ENCODE data around the gene CYP2U1.
A peak's percentile ranks its signal among the peaks of the same experiment; 100 is the strongest.
"Not testable (repeated sequence)": the region's sequence is repeated elsewhere in the genome, so short reads cannot be mapped to it uniquely, and the experiment has no call there.

The CYP2U1 gene

GRCh38 chr4:107930821-107931774 lies at the start of gene CYP2U1:
TSS of gene CYP2U1 (plus strand) at chr4:107931549. CDS start at chr4:107931644, 95 bp downstream.
- peak; percentile 81 for DNase-seq
- in situ Hi-C loops (cut with HindIII; ENCODE audit: low pct_ligation_motif_present, low pct_unique_long_range_greater_than_20kb, low sequenced_read_pairs): no loop called here

GRCh38 chr4:107885865-107886264 lies 45.5 kb upstream of the CYP2U1 start:
- in situ Hi-C loops (cut with HindIII; ENCODE audit: low pct_ligation_motif_present, low pct_unique_long_range_greater_than_20kb, low sequenced_read_pairs): no loop called here
- no peak for DNase-seq

GRCh38 chr4:107888237-107888636 lies 43.1 kb upstream of the CYP2U1 start:
- in situ Hi-C loops (cut with HindIII; ENCODE audit: low pct_ligation_motif_present, low pct_unique_long_range_greater_than_20kb, low sequenced_read_pairs): no loop called here
- peak; percentile 14 for DNase-seq

GRCh38 chr4:107890779-107891178 lies 40.6 kb upstream of the CYP2U1 start:
- in situ Hi-C loops (cut with HindIII; ENCODE audit: low pct_ligation_motif_present, low pct_unique_long_range_greater_than_20kb, low sequenced_read_pairs): no loop called here
- DNase-seq: no peak

GRCh38 chr4:107891299-107891698 lies 40.0 kb upstream of the CYP2U1 start:
- DNase-seq: no peak
- in situ Hi-C loops (cut with HindIII; ENCODE audit: low pct_ligation_motif_present, low pct_unique_long_range_greater_than_20kb, low sequenced_read_pairs): no loop called here

- in situ Hi-C loops (cut with HindIII; ENCODE audit: low pct_ligation_motif_present, low pct_unique_long_range_greater_than_20kb, low sequenced_read_pairs): no loop called here
- no peak for DNase-seq
Measured at GRCh38 chr4:107893171-107894137, 37.9 kb upstream of the CYP2U1 start.

GRCh38 chr4:107894138-107894603 lies 37.2 kb upstream of the CYP2U1 start:
- DNase-seq: no peak
- in situ Hi-C loops (cut with HindIII; ENCODE audit: low pct_ligation_motif_present, low pct_unique_long_range_greater_than_20kb, low sequenced_read_pairs): no loop called here

- in situ Hi-C loops (cut with HindIII; ENCODE audit: low pct_ligation_motif_present, low pct_unique_long_range_greater_than_20kb, low sequenced_read_pairs): no loop called here
- peak; percentile 93 for DNase-seq
Measured at GRCh38 chr4:107896158-107896645, 35.1 kb upstream of the CYP2U1 start.

- DNase-seq: no peak
- in situ Hi-C loops (cut with HindIII; ENCODE audit: low pct_ligation_motif_present, low pct_unique_long_range_greater_than_20kb, low sequenced_read_pairs): no loop called here
Measured at GRCh38 chr4:107896646-107897045, 34.7 kb upstream of the CYP2U1 start.

- in situ Hi-C loops (cut with HindIII; ENCODE audit: low pct_ligation_motif_present, low pct_unique_long_range_greater_than_20kb, low sequenced_read_pairs): no loop called here
- DNase-seq: no peak
Measured at GRCh38 chr4:107897823-107898222, 33.5 kb upstream of the CYP2U1 start.

GRCh38 chr4:107900067-107900466 lies 31.3 kb upstream of the CYP2U1 start:
- DNase-seq: no peak
- in situ Hi-C loops (cut with HindIII; ENCODE audit: low pct_ligation_motif_present, low pct_unique_long_range_greater_than_20kb, low sequenced_read_pairs): no loop called here

GRCh38 chr4:107900508-107900907 lies 30.8 kb upstream of the CYP2U1 start:
- no peak for DNase-seq
- in situ Hi-C loops (cut with HindIII; ENCODE audit: low pct_ligation_motif_present, low pct_unique_long_range_greater_than_20kb, low sequenced_read_pairs): no loop called here

GRCh38 chr4:107901213-107901934 lies 30.0 kb upstream of the CYP2U1 start:
- DNase-seq: no peak
- in situ Hi-C loops (cut with HindIII; ENCODE audit: low pct_ligation_motif_present, low pct_unique_long_range_greater_than_20kb, low sequenced_read_pairs): no loop called here

- DNase-seq: no peak
- in situ Hi-C loops (cut with HindIII; ENCODE audit: low pct_ligation_motif_present, low pct_unique_long_range_greater_than_20kb, low sequenced_read_pairs): no loop called here
Measured at GRCh38 chr4:107902715-107903114, 28.6 kb upstream of the CYP2U1 start.

- in situ Hi-C loops (cut with HindIII; ENCODE audit: low pct_ligation_motif_present, low pct_unique_long_range_greater_than_20kb, low sequenced_read_pairs); DNase-seq: not testable (repeated sequence)
Measured at GRCh38 chr4:107905082-107905481, 26.3 kb upstream of the CYP2U1 start.

- DNase-seq: no peak
- in situ Hi-C loops (cut with HindIII; ENCODE audit: low pct_ligation_motif_present, low pct_unique_long_range_greater_than_20kb, low sequenced_read_pairs): no loop called here
Measured at GRCh38 chr4:107906458-107907100, 24.8 kb upstream of the CYP2U1 start.

- in situ Hi-C loops (cut with HindIII; ENCODE audit: low pct_ligation_motif_present, low pct_unique_long_range_greater_than_20kb, low sequenced_read_pairs): no loop called here
- DNase-seq: no peak
Measured at GRCh38 chr4:107908377-107908776, 23.0 kb upstream of the CYP2U1 start.
